Activated B cell treated with CpG ODN at 0.5 μM for 24 hours (primary cell): ENCODE measurements around the gene BHLHA9. TPM values are rescaled to one million over a fixed set of nuclear protein-coding genes. Genes with fewer than 3 reads are reported as not detected.
"Not testable (repeated sequence)": the region's sequence is repeated elsewhere in the genome, so short reads cannot be mapped to it uniquely, and the experiment has no call there.

ENCODE experiments used
- ATAC-seq: fragments of 200-7000 bp; cut with Tn5 transposase; one replicate; pipeline ENCODE4 v1.10.0; 2021; ENCODE audit warnings: low read depth, mild to moderate bottlenecking, moderate library complexity
- CTCF ChIA-PET: fragments of 350-600 bp; sonication (Branson Sonifier 250); formaldehyde crosslinking; loops from one replicate; lab custom pipeline; 2021; ENCODE audit warnings: antibody characterized with exemption; lab: Charles Lee
- POLR2A ChIA-PET: fragments of 350-600 bp; sonication (Branson Sonifier 250); formaldehyde crosslinking; loops from one replicate; lab custom pipeline; 2021; ENCODE audit warnings: antibody characterized with exemption; lab: Charles Lee
- DNase-seq: peaks from one replicate; pipeline ENCODE4 v3.0.0; 2022
- H3K27ac Mint-ChIP-seq: one replicate; pipeline ENCODE4 v1.8.0; 2020; ENCODE audit warnings: mixed read lengths
- H3K27me3 Mint-ChIP-seq: one replicate; pipeline ENCODE4 v1.8.0; 2021; ENCODE audit warnings: mixed read lengths
- H3K36me3 Mint-ChIP-seq: one replicate; pipeline ENCODE4 v1.8.0; 2021; ENCODE audit warnings: low read depth, mixed read lengths
- H3K4me1 Mint-ChIP-seq: one replicate; pipeline ENCODE4 v1.8.0; 2021; ENCODE audit warnings: mixed read lengths
- H3K4me3 Mint-ChIP-seq: one replicate; pipeline ENCODE4 v1.8.0; 2020; ENCODE audit warnings: mild to moderate bottlenecking, mixed read lengths
- H3K9me3 Mint-ChIP-seq: one replicate; pipeline ENCODE4 v1.8.0; 2020; ENCODE audit warnings: mixed read lengths
- intact Hi-C: fragments of 100-400 bp; cut with micrococcal nuclease; formaldehyde crosslinking; loops from one replicate; pipeline ENCODE4 v1.15.1; 2024
- total RNA-seq: library from RNA; stranded (reverse); gene quantifications from 2 replicates; pipeline ENCODE4 v1.2.3, GENCODE V29; 2022
- TF ChIP-seq, protein P1 (sequence below): fragments of 200-600 bp; IDR thresholded peaks from one replicate; pipeline ENCODE4 v1.8.0; 2022; ENCODE audit warnings: antibody characterized with exemption, mild to moderate bottlenecking

The BHLHA9 gene
- total RNA-seq, 1 donor from 2014 or later: not detected

DNA sequence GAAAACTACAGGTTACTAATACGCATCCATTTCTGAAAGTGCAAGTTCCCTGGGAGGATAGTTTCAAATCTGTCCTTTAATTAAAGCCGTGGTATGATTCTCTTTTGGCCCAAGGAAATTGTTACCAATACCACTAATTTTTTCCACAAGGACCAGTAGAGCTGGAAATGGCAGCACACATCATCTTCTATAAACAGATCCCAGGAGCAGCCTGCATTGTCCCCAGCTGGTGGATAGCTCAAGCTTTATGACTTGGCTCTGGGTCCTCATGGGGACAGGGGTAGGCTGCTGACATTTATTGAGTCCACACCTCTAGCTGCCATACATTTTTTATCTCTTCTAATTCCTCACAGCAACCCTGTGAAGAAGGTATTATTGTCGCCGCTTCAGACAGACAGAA, 35.8 kb upstream of the BHLHA9 start:
- no peak overlapping the region for H3K4me3 Mint-ChIP-seq
- H3K27ac Mint-ChIP-seq: no peak overlapping the region
- no peaks in the 10 kb centered on the region for H3K36me3 Mint-ChIP-seq
- ATAC-seq (no peak), DNase-seq (no peak)
- H3K27me3 Mint-ChIP-seq: peaks cover 7% of the 10 kb centered on the region
- intact Hi-C loops: no loop called here
- peaks cover 9% of the 10 kb centered on the region for H3K4me1 Mint-ChIP-seq
- H3K9me3 Mint-ChIP-seq: no peaks in the 10 kb centered on the region
- TF ChIP-seq, protein P1, sequence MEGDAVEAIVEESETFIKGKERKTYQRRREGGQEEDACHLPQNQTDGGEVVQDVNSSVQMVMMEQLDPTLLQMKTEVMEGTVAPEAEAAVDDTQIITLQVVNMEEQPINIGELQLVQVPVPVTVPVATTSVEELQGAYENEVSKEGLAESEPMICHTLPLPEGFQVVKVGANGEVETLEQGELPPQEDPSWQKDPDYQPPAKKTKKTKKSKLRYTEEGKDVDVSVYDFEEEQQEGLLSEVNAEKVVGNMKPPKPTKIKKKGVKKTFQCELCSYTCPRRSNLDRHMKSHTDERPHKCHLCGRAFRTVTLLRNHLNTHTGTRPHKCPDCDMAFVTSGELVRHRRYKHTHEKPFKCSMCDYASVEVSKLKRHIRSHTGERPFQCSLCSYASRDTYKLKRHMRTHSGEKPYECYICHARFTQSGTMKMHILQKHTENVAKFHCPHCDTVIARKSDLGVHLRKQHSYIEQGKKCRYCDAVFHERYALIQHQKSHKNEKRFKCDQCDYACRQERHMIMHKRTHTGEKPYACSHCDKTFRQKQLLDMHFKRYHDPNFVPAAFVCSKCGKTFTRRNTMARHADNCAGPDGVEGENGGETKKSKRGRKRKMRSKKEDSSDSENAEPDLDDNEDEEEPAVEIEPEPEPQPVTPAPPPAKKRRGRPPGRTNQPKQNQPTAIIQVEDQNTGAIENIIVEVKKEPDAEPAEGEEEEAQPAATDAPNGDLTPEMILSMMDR: no peak
- ChIA-PET POLR2A (interaction anchor here (0.6 kb wide), 1 partner anchor 10 kb away, joined by 11 read pairs; no protein-coding TSS in a partner anchor), CTCF (no interaction called here)

DNA sequence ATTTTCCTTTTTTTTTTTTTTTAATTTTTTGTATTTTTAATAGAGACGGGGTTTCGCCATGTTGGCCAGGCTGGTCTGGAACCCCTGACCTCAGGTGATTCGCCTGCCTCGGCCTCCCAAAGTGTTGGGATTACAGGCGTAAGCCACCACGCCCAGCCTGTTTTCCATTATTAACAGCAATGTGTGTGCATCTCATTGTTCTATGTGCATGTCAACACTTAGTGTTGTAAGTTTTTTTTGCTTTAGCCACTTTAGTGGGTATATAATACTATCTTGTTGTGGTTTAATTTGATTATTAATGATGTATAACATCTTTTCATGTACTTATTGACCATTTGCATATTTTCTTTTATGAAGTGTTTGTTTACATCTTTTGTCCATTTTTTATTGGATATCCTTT, 32.8 kb upstream of the BHLHA9 start:
- no peaks in the 10 kb centered on the region for H3K4me1 Mint-ChIP-seq
- no peak overlapping the region for H3K27ac Mint-ChIP-seq
- DNase-seq: no peak
- H3K36me3 Mint-ChIP-seq: no peaks in the 10 kb centered on the region
- TF ChIP-seq, protein P1: no peak
- CTCF ChIA-PET: no interaction called here
- no peak overlapping the region for H3K4me3 Mint-ChIP-seq
- intact Hi-C loops: no loop called here
- ATAC-seq: no peak
- H3K27me3 Mint-ChIP-seq: peaks cover 12% of the 10 kb centered on the region
- H3K9me3 Mint-ChIP-seq: no peaks in the 10 kb centered on the region
- POLR2A ChIA-PET: interaction anchor here (1.0 kb wide), 1 partner anchor 9 kb away, joined by 4 read pairs; no protein-coding TSS in a partner anchor

GRCh38 chr17:1239210-1239609, 31.0 kb upstream of the BHLHA9 start:
- no peak for ATAC-seq
- DNase-seq: no peak
- H3K36me3 Mint-ChIP-seq: no peaks in the 10 kb centered on the region
- POLR2A ChIA-PET: no interaction called here
- no peaks in the 10 kb centered on the region for H3K9me3 Mint-ChIP-seq
- CTCF ChIA-PET: no interaction called here
- H3K4me3 Mint-ChIP-seq: no peak overlapping the region
- no peak overlapping the region for H3K27ac Mint-ChIP-seq
- TF ChIP-seq, protein P1: no peak
- H3K4me1 Mint-ChIP-seq: no peaks in the 10 kb centered on the region
- intact Hi-C loops: no loop called here
- H3K27me3 Mint-ChIP-seq: peaks cover 12% of the 10 kb centered on the region

- ATAC-seq, H3K27ac Mint-ChIP-seq, H3K4me3 Mint-ChIP-seq, POLR2A ChIA-PET, H3K9me3 Mint-ChIP-seq, CTCF ChIA-PET, H3K36me3 Mint-ChIP-seq, H3K4me1 Mint-ChIP-seq, DNase-seq, intact Hi-C loops: not testable (repeated sequence)
- H3K27me3 Mint-ChIP-seq: peaks cover 12% of the 10 kb centered on the region
Measured at GRCh38 chr17:1240426-1240825, 29.8 kb upstream of the BHLHA9 start.

GRCh38 chr17:1241929-1242328, 28.3 kb upstream of the BHLHA9 start:
- no peak overlapping the region for H3K27ac Mint-ChIP-seq
- TF ChIP-seq, protein P1: no peak
- H3K36me3 Mint-ChIP-seq: no peaks in the 10 kb centered on the region
- no peaks in the 10 kb centered on the region for H3K4me1 Mint-ChIP-seq
- CTCF ChIA-PET: no interaction called here
- intact Hi-C loops: no loop called here
- H3K27me3 Mint-ChIP-seq: peaks cover 12% of the 10 kb centered on the region
- no peak overlapping the region for H3K4me3 Mint-ChIP-seq
- DNase-seq (no peak), ATAC-seq (no peak)
- no peaks in the 10 kb centered on the region for H3K9me3 Mint-ChIP-seq
- POLR2A ChIA-PET: no interaction called here

GRCh38 chr17:1244606-1245012, 25.6 kb upstream of the BHLHA9 start:
- CTCF ChIA-PET: no interaction called here
- Mint-ChIP-seq H3K4me3 (no peak overlapping the region), H3K9me3 (peaks cover 2% of the 10 kb centered on the region), H3K36me3 (no peaks in the 10 kb centered on the region), H3K27me3 (peaks cover 11% of the 10 kb centered on the region), H3K27ac (no peak overlapping the region), H3K4me1 (no peaks in the 10 kb centered on the region)
- TF ChIP-seq, protein P1: no peak
- POLR2A ChIA-PET: interaction anchor here (0.7 kb wide), 1 partner anchor 10 kb away, joined by 11 read pairs; no protein-coding TSS in a partner anchor
- ATAC-seq (no peak), DNase-seq (no peak)
- intact Hi-C loops: no loop called here
